Measurements from ENCODE around the gene LMTK3. TPM values are rescaled to one million over a fixed set of nuclear protein-coding genes. Genes with fewer than 3 reads are reported as not detected.
A peak's percentile ranks its signal among the peaks of the same experiment; 100 is the strongest.

Gene LMTK3
- total and polyA plus RNA-seq, 7 experiments from 2014 or later, result 0.03 to 21.4 (median 16.6) TPM; not detected in 1

GRCh38 chr19:48475369-48476068 is 36.1 kb downstream of the LMTK3 start:
- Histone ChIP-seq H3K9me3 (ENCODE audit: control insufficient read depth in 2 of 3, low read length in 3 of 3) (no peaks in the 10 kb centered on the region), H3K4me3 (ENCODE audit: low read length) (no peak overlapping the region), H3K27ac (ENCODE audit: low read depth, low read length) (no peak overlapping the region), H3K27me3 (ENCODE audit: control insufficient read depth in 2 of 2, insufficient read depth in 2 of 2, low read length in 2 of 2) (no peaks in the 10 kb centered on the region), H3K36me3 (ENCODE audit: control insufficient read depth in 2 of 3, insufficient read depth in 3 of 3, low read length in 3 of 3) (peaks cover 0 to 86% (median 3%) of the 10 kb centered on the region in 3 experiments), H3K4me1 (ENCODE audit: control insufficient read depth in 2 of 2, insufficient read depth in 2 of 2, low read length in 2 of 2) (peaks cover 0 to 3% of the 10 kb centered on the region in 2 donors)
- DNase-seq (no peak), ATAC-seq (no peak)
- H3K36me3 Mint-ChIP-seq, result peaks cover 4 to 17% (median 4%) of the 10 kb centered on the region in 5 donors
- peak overlapping the region in 4 of 9 donors; percentile 9 to 76 (median 54) for H3K27ac Mint-ChIP-seq
- CTCF ChIA-PET, result interaction anchor here (0.8 kb wide), 1 partner anchor 15 kb away, joined by 3 read pairs; no protein-coding TSS in a partner anchor
- peaks cover 5 to 33% (median 12%) of the 10 kb centered on the region in 7 donors for H3K4me1 Mint-ChIP-seq
- POLR2A ChIA-PET, result interaction anchor here (1.6 kb wide), 1 partner anchor 865 kb away, joined by 4 read pairs; no protein-coding TSS in a partner anchor
- intact Hi-C loops (cut with micrococcal nuclease), result no loop called here
- no peak overlapping the region for H3K4me3 Mint-ChIP-seq
- no peaks in the 10 kb centered on the region for H3K9me3 Mint-ChIP-seq
- no peaks in the 10 kb centered on the region for H3K27me3 Mint-ChIP-seq

GRCh38 chr19:48474084-48474592 is 37.5 kb downstream of the LMTK3 start:
- H3K4me1 Mint-ChIP-seq, result peaks cover 1 to 24% (median 13%) of the 10 kb centered on the region in 7 donors
- intact Hi-C loops (cut with micrococcal nuclease), result no loop called here
- H3K27me3 Mint-ChIP-seq, result no peaks in the 10 kb centered on the region
- ATAC-seq (no peak), DNase-seq (no peak)
- H3K36me3 Mint-ChIP-seq, result peaks cover 4 to 11% (median 4%) of the 10 kb centered on the region in 5 donors
- peak overlapping the region in 4 of 9 donors; percentile 38 to 82 (median 52) for H3K27ac Mint-ChIP-seq
- H3K4me1 ChIP-seq (ENCODE audit: control insufficient read depth in 2 of 2, insufficient read depth in 2 of 2, low read length in 2 of 2), result peaks cover 7 to 9% of the 10 kb centered on the region in 2 donors
- H3K9me3 ChIP-seq (ENCODE audit: control insufficient read depth in 2 of 3, low read length in 3 of 3), result no peaks in the 10 kb centered on the region
- no peak overlapping the region for H3K4me3 ChIP-seq (ENCODE audit: low read length)
- ChIA-PET POLR2A (interaction anchor here (1.0 to 1.6 kb wide), 2 partner anchors 13 to 864 kb away, joined by 3 to 4 read pairs; no protein-coding TSS in a partner anchor), CTCF (interaction anchor here (0.6 kb wide), 1 partner anchor 29 kb away, joined by 3 read pairs; no protein-coding TSS in a partner anchor)
- no peaks in the 10 kb centered on the region for H3K27me3 ChIP-seq (ENCODE audit: control insufficient read depth in 2 of 2, insufficient read depth in 2 of 2, low read length in 2 of 2)
- H3K4me3 Mint-ChIP-seq, result no peak overlapping the region
- H3K27ac ChIP-seq (ENCODE audit: low read depth, low read length), result no peak overlapping the region
- no peaks in the 10 kb centered on the region for H3K9me3 Mint-ChIP-seq
- peaks cover 0 to 92% (median 3%) of the 10 kb centered on the region in 3 experiments for H3K36me3 ChIP-seq (ENCODE audit: control insufficient read depth in 2 of 3, insufficient read depth in 3 of 3, low read length in 3 of 3)

GRCh38 chr19:48473161-48473966 is 38.3 kb downstream of the LMTK3 start:
- Mint-ChIP-seq H3K4me3 (no peak overlapping the region), H3K27me3 (no peaks in the 10 kb centered on the region), H3K27ac (peak overlapping the region in 2 of 9 donors; percentile 37 to 43), H3K36me3 (peaks cover 4 to 11% (median 4%) of the 10 kb centered on the region in 5 donors), H3K9me3 (no peaks in the 10 kb centered on the region), H3K4me1 (peaks cover 0 to 31% (median 18%) of the 10 kb centered on the region in 7 donors)
- H3K27ac ChIP-seq (ENCODE audit: low read depth, low read length), result no peak overlapping the region
- ATAC-seq (no peak), DNase-seq (no peak)
- no peak overlapping the region for H3K4me3 ChIP-seq (ENCODE audit: low read length)
- ChIA-PET CTCF (no interaction called here), POLR2A (interaction anchor here (1.0 kb wide), 1 partner anchor 14 kb away, joined by 3 read pairs; no protein-coding TSS in a partner anchor)
- H3K36me3 ChIP-seq (ENCODE audit: control insufficient read depth in 2 of 3, insufficient read depth in 3 of 3, low read length in 3 of 3), result peaks cover 0 to 85% (median 3%) of the 10 kb centered on the region in 3 experiments
- intact Hi-C loops (cut with micrococcal nuclease), result no loop called here
- no peaks in the 10 kb centered on the region for H3K27me3 ChIP-seq (ENCODE audit: control insufficient read depth in 2 of 2, insufficient read depth in 2 of 2, low read length in 2 of 2)
- H3K9me3 ChIP-seq (ENCODE audit: control insufficient read depth in 2 of 3, low read length in 3 of 3), result no peaks in the 10 kb centered on the region
- H3K4me1 ChIP-seq (ENCODE audit: control insufficient read depth in 2 of 2, insufficient read depth in 2 of 2, low read length in 2 of 2), result peaks cover 7 to 12% of the 10 kb centered on the region in 2 donors

- no peaks in the 10 kb centered on the region for H3K27me3 Mint-ChIP-seq
- DNase-seq, result no peak
- Histone ChIP-seq H3K36me3 (ENCODE audit: control insufficient read depth in 2 of 3, insufficient read depth in 3 of 3, low read length in 3 of 3) (peaks cover 0 to 70% (median 3%) of the 10 kb centered on the region in 3 experiments), H3K9me3 (ENCODE audit: control insufficient read depth in 2 of 3, low read length in 3 of 3) (no peaks in the 10 kb centered on the region), H3K4me3 (ENCODE audit: low read length) (no peak overlapping the region), H3K4me1 (ENCODE audit: control insufficient read depth in 2 of 2, insufficient read depth in 2 of 2, low read length in 2 of 2) (peaks cover 7 to 15% of the 10 kb centered on the region in 2 donors), H3K27ac (ENCODE audit: low read depth, low read length) (no peak overlapping the region), H3K27me3 (ENCODE audit: control insufficient read depth in 2 of 2, insufficient read depth in 2 of 2, low read length in 2 of 2) (no peaks in the 10 kb centered on the region)
- H3K36me3 Mint-ChIP-seq, result peaks cover 4 to 11% (median 4%) of the 10 kb centered on the region in 5 donors
- ChIA-PET POLR2A (no interaction called here), CTCF (no interaction called here)
- intact Hi-C loops (cut with micrococcal nuclease), result no loop called here
- H3K9me3 Mint-ChIP-seq, result no peaks in the 10 kb centered on the region
- peaks cover 0 to 34% (median 19%) of the 10 kb centered on the region in 7 donors for H3K4me1 Mint-ChIP-seq
- H3K4me3 Mint-ChIP-seq, result peak overlapping the region in 2 of 10 donors; percentile 6 to 45
- no peak for ATAC-seq
- H3K27ac Mint-ChIP-seq, result peak overlapping the region in 1 of 9 donors; percentile 63
Measured at GRCh38 chr19:48471836-48472235, 39.8 kb downstream of the LMTK3 start.

GRCh38 chr19:48470856-48471255 is 40.8 kb downstream of the LMTK3 start:
- Histone ChIP-seq H3K36me3 (ENCODE audit: control insufficient read depth in 2 of 3, insufficient read depth in 3 of 3, low read length in 3 of 3) (peaks cover 0 to 63% (median 3%) of the 10 kb centered on the region in 3 experiments), H3K9me3 (ENCODE audit: control insufficient read depth in 2 of 3, low read length in 3 of 3) (no peaks in the 10 kb centered on the region), H3K4me1 (ENCODE audit: control insufficient read depth in 2 of 2, insufficient read depth in 2 of 2, low read length in 2 of 2) (peaks cover 7 to 15% of the 10 kb centered on the region in 2 donors), H3K27me3 (ENCODE audit: control insufficient read depth in 2 of 2, insufficient read depth in 2 of 2, low read length in 2 of 2) (no peaks in the 10 kb centered on the region), H3K4me3 (ENCODE audit: low read length) (no peak overlapping the region), H3K27ac (ENCODE audit: low read depth, low read length) (no peak overlapping the region)
- Mint-ChIP-seq H3K27me3 (no peaks in the 10 kb centered on the region), H3K36me3 (peaks cover 4 to 11% (median 4%) of the 10 kb centered on the region in 5 donors), H3K9me3 (no peaks in the 10 kb centered on the region), H3K4me3 (peak overlapping the region; percentile 2 to 95 (median 74)), H3K27ac (peak overlapping the region in 7 of 9 donors; percentile 5 to 75 (median 46)), H3K4me1 (peaks cover 0 to 34% (median 19%) of the 10 kb centered on the region in 7 donors)
- ATAC-seq, result no peak
- no peak for DNase-seq
- ChIA-PET POLR2A (interaction anchor here (1.0 to 2.2 kb wide), 4 partner anchors 9 to 26 kb away, joined by 4 to 15 read pairs (median 4); partner anchors contain the start of gene GRWD1), CTCF (interaction anchor here (0.6 to 1.6 kb wide), 2 partner anchors 19 to 330 kb away, joined by 3 to 13 read pairs; no protein-coding TSS in a partner anchor)
- intact Hi-C loops (cut with micrococcal nuclease), result no loop called here
